HUES64 (cell line): ENCODE data around the gene FIGNL2.
"Not testable (repeated sequence)": the region's sequence is repeated elsewhere in the genome, so short reads cannot be mapped to it uniquely, and the experiment has no call there.

Experiments
- H3K27ac ChIP-seq: 2 replicates; pipeline ENCODE4 v1.7.0; 2013; ENCODE audit warnings: low read depth, low read length, inconsistent platforms
- H3K27me3 ChIP-seq: 2 replicates; pipeline ENCODE4 v1.6.1; 2013; ENCODE audit warnings: mild to moderate bottlenecking, low read length; ENCODE audit not compliant: insufficient read depth
- H3K36me3 ChIP-seq: 2 replicates; pipeline ENCODE4 v1.6.1; 2013; ENCODE audit warnings: mild to moderate bottlenecking, low read length; ENCODE audit not compliant: insufficient read depth
- H3K4me1 ChIP-seq: 2 replicates; pipeline ENCODE4 v1.6.1; 2013; ENCODE audit warnings: mild to moderate bottlenecking, low read length, moderate library complexity; ENCODE audit not compliant: insufficient read depth
- H3K4me3 ChIP-seq: 2 replicates; pipeline ENCODE4 v1.5.1; 2013; ENCODE audit warnings: mild to moderate bottlenecking, low read length, moderate library complexity
- H3K9ac ChIP-seq: 2 replicates; pipeline ENCODE4 v1.6.1; 2013; ENCODE audit warnings: mild to moderate bottlenecking, low read depth, low read length
- H3K9me3 ChIP-seq: 2 replicates; pipeline ENCODE4 v1.6.1; 2013; ENCODE audit warnings: low read depth, low read length; ENCODE audit not compliant: insufficient read depth
- WGBS: fragments of 150-250, 120-280 bp; methylation state at CpG from one replicate; pipeline ENCODE4 v1.1.7; 2013; ENCODE audit warnings: missing lambda C conversion rate; 5-methylcytosine and 5-hydroxymethylcytosine counted together

Gene FIGNL2

DNA sequence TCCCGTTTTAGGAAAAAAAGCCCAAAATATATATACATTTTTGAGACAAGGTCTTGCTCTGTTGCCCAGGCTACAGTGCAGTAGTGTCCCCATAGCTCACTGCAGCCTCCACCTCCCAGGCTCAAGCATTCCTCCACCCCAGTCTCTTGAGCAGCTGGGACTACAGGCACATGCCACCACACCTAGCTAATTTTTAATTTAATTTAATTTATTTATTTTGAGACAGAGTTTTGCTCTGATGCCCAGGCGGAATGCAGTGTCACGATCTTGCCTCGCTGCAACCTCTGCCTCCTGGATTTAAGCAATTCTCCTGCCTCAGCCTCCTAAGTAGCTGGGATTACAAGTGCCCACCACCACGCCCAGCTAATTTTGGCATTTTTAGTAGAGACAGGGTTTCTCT lies 16.7 kb downstream of the FIGNL2 start:
- H3K9me3 ChIP-seq, H3K27ac ChIP-seq, H3K36me3 ChIP-seq, H3K4me3 ChIP-seq, H3K9ac ChIP-seq, H3K27me3 ChIP-seq: not testable (repeated sequence)
- 95% methylated on average over 5 of the region's 5 CpGs for WGBS
- peaks cover 59% of the 10 kb centered on the region for H3K4me1 ChIP-seq

- peak overlapping the region; percentile 75; the same call in 1 of the 2 replicates for H3K27ac ChIP-seq
- 93% methylated on average over 1 of the region's 1 CpG for WGBS
These were observed 18.9 kb downstream of the FIGNL2 start for GRCh38 chr12:51829641-51830040.

DNA sequence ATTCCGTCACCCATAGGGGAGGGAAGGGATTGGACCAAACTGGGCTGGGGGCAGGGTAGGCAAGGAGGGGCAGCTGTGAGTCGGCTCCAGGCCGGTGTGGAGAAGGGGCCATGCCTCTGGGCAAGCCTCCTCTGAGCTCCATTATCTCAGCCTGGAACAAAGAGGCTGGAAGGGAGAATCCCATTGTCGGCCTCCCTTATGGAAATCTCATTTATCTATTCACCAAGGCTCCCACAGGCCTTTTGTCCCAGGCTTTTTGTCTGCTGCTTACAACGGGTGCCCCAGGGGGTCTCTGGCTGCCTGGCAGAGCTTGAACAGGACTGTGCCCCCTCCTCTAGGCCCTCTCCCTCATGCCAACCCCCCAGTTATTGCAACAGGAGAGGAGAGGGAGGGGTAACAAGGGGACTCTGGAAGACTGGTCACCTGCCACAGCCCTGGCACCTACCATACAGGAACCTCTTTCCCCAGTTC lies 19.5 kb downstream of the FIGNL2 start:
- H3K4me1 ChIP-seq = peaks cover 44% of the 10 kb centered on the region

More at GRCh38 chr12:51829641-51830040, 18.9 kb downstream of the FIGNL2 start:
- Histone ChIP-seq H3K27me3 (no peaks in the 10 kb centered on the region), H3K4me1 (peaks cover 44% of the 10 kb centered on the region), H3K4me3 (no peak overlapping the region), H3K9ac (no peak overlapping the region), H3K9me3 (no peaks in the 10 kb centered on the region), H3K36me3 (no peaks in the 10 kb centered on the region)

GRCh38 chr12:51827925-51828818 lies 20.3 kb downstream of the FIGNL2 start:
- no peaks in the 10 kb centered on the region for H3K9me3 ChIP-seq
- H3K9ac ChIP-seq = no peak overlapping the region
- H3K27ac ChIP-seq = peak overlapping the region; percentile 64
- WGBS = 76% methylated on average over 11 of the region's 11 CpGs
- H3K4me3 ChIP-seq = no peak overlapping the region
- 0 out of 2 replicates have a peak, but pooled peaks cover 5% of the 10 kb centered on the region for H3K36me3 ChIP-seq
- no peaks in the 10 kb centered on the region; the same call in 1 of the 2 replicates for H3K27me3 ChIP-seq
- peaks cover 44% of the 10 kb centered on the region for H3K4me1 ChIP-seq

More for the DNA sequence above, 19.5 kb downstream of the FIGNL2 start:
- Histone ChIP-seq H3K27me3 (no peaks in the 10 kb centered on the region), H3K9me3 (no peaks in the 10 kb centered on the region), H3K27ac (peak overlapping the region; percentile 75; the same call in 1 of the 2 replicates), H3K4me3 (no peak overlapping the region), H3K9ac (no peak overlapping the region), H3K36me3 (0 out of 2 replicates have a peak, but pooled peaks cover 3% of the 10 kb centered on the region)
- WGBS = 16% methylated on average over 5 of the region's 5 CpGs

DNA sequence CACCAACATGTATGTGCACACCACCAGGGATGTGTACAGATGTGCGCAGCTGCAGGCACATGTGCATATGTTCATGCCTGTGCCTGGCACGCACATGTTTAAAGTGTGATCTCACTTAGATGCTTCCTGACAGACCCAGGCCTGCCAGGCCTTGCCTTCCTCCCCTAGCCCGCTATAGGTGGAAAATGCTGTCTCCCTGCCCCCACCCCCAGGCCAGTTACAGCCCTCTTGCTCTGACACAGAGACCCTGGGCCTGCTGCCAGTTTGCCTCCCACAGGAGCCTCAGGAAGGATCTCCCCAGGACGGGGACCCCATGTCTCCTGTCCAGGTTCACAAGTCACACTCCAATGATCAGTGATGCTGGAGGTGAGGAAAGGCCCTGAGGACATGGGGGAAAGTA lies 21.6 kb downstream of the FIGNL2 start:
- WGBS = 90% methylated on average over 4 of the region's 4 CpGs
- Histone ChIP-seq H3K27ac (no peak overlapping the region), H3K4me1 (peaks cover 39% of the 10 kb centered on the region)

GRCh38 chr12:51825216-51825615 lies 23.3 kb downstream of the FIGNL2 start:
- 87% methylated on average over 5 of the region's 5 CpGs for WGBS
- Histone ChIP-seq H3K27me3 (peaks cover 10% of the 10 kb centered on the region), H3K4me1 (peaks cover 28% of the 10 kb centered on the region), H3K4me3 (no peak overlapping the region), H3K9me3 (no peaks in the 10 kb centered on the region), H3K9ac (no peak overlapping the region), H3K36me3 (0 out of 2 replicates have a peak, but pooled peaks cover 6% of the 10 kb centered on the region), H3K27ac (no peak overlapping the region)

More for the DNA sequence above, 21.6 kb downstream of the FIGNL2 start:
- H3K4me3 ChIP-seq = no peak overlapping the region
- no peak overlapping the region for H3K9ac ChIP-seq
- H3K9me3 ChIP-seq = no peaks in the 10 kb centered on the region
- 0 out of 2 replicates have a peak, but pooled peaks cover 6% of the 10 kb centered on the region for H3K36me3 ChIP-seq
- H3K27me3 ChIP-seq = peaks cover 6% of the 10 kb centered on the region; the same call in 1 of the 2 replicates

- H3K9ac ChIP-seq = no peak overlapping the region
- 0 out of 2 replicates have a peak, but pooled peaks cover 6% of the 10 kb centered on the region for H3K36me3 ChIP-seq
- H3K4me3 ChIP-seq = no peak overlapping the region
- no peak overlapping the region for H3K27ac ChIP-seq
- WGBS = 49% methylated on average over 6 of the region's 6 CpGs
- H3K27me3 ChIP-seq = peaks cover 18% of the 10 kb centered on the region
- H3K9me3 ChIP-seq = no peaks in the 10 kb centered on the region
- peaks cover 27% of the 10 kb centered on the region for H3K4me1 ChIP-seq
These were observed 24.5 kb downstream of the FIGNL2 start for GRCh38 chr12:51823875-51824565.

- 98% methylated on average over 4 of the region's 4 CpGs for WGBS
- Histone ChIP-seq H3K36me3 (0 out of 2 replicates have a peak, but pooled peaks cover 6% of the 10 kb centered on the region), H3K27ac (no peak overlapping the region), H3K9ac (no peak overlapping the region), H3K27me3 (peaks cover 18% of the 10 kb centered on the region), H3K4me3 (no peak overlapping the region), H3K4me1 (peaks cover 17% of the 10 kb centered on the region), H3K9me3 (no peaks in the 10 kb centered on the region)
These were observed 25.6 kb downstream of the FIGNL2 start for GRCh38 chr12:51822956-51823355.

- Histone ChIP-seq H3K4me1 (peaks cover 10% of the 10 kb centered on the region; the same call in 1 of the 2 replicates), H3K36me3 (0 out of 2 replicates have a peak, but pooled peaks cover 6% of the 10 kb centered on the region), H3K27ac (no peak overlapping the region), H3K9ac (0 out of 2 replicates have a peak overlapping the region, but pooled peaks have one; percentile 25), H3K9me3 (no peaks in the 10 kb centered on the region), H3K27me3 (peaks cover 18% of the 10 kb centered on the region), H3K4me3 (peak overlapping the region; percentile 87)
- WGBS = 88% methylated on average over 16 of the region's 16 CpGs
These were observed 26.3 kb downstream of the FIGNL2 start for GRCh38 chr12:51822261-51822616.

DNA sequence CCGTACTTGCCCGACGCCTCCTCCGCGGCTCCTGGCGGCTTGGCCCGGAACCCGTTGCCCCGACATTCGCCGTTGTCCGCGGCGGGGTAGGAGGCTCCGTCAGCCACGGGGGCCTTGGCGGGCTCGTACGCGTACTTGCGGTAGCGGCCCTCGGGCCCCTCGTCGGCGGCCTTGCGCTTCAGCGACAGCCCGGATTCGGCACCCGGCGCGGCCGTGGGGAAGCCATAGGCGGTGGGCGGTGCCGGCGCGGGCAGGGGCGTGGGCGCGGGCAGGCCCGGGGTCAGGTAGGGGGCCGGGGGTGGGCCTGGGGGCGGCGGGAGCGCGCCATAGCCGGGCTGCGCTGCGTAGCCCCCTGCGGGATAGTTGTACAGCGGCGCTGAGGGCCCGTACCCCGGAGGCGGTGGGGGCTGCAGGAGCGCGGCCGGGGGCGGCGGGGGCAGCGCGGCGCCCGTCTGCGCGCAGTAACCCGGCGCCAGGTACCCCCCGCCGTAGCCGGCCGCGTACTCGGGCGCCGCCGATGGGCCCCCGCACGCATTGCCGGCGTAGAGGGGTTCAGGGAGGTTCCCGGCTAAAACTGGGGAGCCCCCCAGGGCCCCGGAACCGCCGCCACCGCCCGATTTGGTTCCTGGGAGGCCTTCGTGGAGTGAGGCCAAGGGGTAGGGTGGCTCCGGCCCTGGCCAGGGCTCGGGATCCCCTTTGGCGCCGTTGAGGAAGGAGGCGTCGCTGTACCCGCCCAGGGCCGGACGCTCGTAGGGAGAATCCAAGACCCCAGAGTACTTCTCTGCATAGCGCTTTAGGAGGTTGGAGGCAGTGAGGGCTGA lies 26.9 kb downstream of the FIGNL2 start:
- Histone ChIP-seq H3K9me3 (no peaks in the 10 kb centered on the region), H3K4me3 (peak overlapping the region; percentile 87), H3K27me3 (peaks cover 18% of the 10 kb centered on the region), H3K4me1 (peaks cover 6% of the 10 kb centered on the region; the same call in 1 of the 2 replicates), H3K36me3 (0 out of 2 replicates have a peak, but pooled peaks cover 6% of the 10 kb centered on the region), H3K9ac (peak overlapping the region; percentile 90), H3K27ac (peak overlapping the region; percentile 70)
- WGBS = 24% methylated on average over 101 of the region's 101 CpGs
